SIG-M5 (cell line): ENCODE measurements around the gene CDC45.

Source experiments
- DNase-seq: peaks from one replicate; lab custom pipeline; 2025; lab: John Stamatoyannopoulos, UW

Gene CDC45

DNA sequence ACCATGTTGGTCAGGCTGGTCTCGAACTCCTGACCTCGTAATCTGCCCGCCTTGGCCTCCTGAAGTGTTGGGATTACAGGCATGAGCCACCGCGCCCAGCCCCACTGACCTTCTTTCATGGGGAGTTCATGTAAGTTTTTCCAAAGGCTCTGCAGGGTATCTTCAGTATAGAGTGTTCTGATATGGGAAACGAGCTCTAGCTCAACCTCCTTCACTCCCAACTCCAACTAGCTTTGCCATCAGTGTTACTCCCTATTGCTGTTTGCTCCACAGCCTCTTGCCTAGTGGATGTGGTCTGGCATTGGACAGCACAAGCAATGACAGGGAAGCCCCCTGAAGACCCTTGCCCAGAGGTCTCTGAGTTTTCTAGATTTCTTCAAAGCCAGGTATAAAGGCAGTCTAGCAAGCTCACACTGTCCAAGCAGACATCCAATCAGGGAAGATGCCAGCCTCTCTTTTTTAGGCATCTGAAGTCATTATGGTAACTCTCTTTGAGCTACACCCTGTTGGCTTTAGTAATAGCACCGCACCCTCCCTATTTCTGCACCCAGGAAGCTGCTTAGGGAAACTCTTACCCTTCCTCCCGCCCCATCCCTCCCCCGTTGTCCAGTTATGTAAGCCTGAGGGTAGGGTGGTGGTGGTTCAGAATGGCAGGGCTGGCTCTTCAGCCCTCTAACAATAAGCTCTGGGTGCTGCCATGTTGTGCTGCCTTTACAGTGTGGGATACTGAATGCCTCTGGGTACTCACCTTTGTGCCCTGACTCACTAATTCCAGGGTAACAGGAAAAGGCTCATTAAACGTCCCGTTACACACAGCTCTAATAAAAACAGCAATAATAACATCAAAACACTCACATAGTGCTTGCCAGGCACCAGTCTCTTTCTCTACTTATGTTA, 85.9 kb downstream of the CDC45 start:
- no peak for DNase-seq

DNA sequence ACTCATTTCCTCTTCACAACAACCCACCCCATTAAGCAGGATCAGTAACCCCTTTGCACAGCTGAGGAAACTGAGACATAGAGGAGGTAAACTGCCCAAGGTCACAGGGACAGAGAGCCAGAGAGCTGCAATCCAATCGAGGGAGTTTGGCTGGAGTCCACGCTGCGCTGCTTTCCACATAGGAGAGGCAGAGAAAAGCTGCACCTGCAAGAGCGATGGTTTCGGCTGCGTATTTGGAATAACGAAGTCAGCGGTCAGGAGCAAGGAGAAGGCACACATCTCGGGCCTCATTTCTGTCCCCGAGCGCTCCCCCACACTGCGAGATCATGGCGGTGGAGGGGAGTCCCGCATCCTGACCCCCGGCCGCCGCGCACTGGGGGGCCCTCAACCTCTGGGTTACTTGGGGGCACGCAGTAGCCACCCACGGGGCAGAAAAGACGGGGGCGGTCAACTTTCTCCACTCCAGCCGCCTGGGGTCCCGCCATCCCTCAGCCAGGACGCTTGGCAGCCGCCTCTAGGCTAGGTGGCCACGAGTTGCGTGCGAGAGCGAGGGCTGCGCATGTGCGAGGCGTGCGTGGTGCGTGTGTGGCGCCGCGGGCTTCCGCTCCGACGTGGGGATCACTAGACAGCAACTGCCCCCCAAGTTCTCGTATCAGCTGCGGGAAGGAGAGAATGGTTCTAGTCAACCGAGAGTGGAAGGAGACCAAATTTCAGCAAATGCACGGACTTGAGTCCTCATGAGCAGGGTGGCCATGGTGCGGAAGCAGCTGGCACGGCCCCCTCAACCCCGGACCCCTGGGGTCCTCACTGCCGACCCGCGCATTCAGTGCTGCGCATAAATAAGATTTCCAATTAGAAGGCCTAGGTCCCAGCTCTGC, 86.8 kb downstream of the CDC45 start:
- no peak for DNase-seq

DNA sequence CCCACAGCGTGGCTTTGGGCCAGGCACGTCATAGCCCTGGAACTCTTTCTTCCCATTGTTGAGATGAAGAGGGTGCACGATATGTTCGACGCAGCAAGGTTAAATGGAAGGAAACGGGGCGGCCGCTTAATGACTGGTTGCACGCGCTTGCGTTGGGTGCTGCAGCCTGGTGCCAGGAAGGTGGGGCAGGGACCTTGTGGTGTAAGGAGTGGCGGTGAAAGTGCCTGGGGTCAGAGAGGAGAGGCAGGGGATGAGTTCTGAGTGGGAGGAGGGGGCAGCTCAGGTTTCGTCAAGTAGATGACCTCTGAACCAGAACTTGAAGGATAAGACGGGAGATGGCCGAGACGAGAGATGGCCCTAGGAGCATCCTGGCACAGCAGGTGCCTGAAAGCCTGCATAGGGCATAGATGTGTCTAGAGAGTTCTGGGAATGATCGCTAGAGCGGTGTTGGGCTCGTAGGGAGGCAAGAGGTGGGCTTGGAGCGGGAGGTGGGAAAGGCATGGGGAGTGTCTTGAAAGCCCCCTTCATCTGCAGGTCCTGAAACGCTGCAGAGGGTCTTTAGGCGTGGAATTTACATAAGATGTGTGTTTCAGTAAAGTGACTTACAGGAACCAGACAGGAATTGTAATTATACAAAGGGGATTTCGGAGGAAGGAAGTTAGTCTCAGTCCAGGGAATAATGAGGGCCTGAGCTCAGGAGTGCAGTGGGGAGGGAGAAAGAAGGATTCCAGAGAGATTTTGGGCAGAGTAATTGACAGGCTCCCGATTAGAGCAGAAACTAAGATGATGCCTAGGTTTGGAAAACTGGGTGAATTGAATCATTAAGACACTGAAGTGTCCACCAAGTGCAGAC, 87.7 kb downstream of the CDC45 start:
- DNase-seq = no peak

DNA sequence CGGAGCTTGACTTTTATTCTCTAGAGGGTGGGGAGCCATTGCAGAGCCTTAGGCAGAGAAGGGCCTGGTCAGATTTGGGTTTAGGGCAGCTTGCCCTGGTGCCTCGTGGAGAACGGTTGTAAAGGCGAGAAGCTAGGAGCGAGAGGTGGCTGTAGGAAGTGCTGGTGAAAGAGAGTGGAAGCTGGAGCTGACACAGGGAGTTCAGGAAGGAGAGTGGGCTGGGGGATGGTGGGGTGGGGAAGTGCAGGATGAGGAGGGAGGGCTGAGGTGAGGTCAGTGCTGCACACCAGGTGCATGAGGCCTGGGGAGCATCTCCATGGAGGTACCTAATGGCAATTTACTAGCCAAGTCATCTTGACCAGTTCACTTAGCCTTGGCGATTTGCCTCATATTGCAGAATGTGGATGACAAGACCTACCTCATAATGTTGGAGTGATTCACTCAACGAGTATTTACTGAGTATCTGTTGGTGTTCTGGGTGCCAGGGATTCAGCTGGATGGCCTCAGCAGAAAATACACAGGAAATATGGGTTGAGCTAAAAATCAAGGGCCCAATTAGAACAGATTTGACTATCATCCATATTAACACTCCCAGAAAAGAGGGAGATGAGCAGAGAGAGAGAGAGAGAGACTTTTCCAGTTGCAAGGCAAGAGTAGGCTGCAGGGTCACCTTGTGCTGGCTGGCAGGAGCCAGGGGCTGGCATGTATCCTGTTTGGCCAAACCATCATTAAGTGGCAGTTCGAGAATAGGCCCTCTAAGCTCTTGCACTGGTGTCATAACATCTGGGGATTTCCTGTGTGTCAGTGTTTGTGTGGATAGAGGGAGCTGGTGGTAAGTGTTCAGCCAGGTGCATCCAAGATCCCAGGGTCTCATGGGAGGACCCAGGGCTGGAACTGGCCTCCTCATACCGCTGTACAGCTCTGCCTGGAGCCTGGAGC, 88.9 kb downstream of the CDC45 start:
- DNase-seq = no peak

DNA sequence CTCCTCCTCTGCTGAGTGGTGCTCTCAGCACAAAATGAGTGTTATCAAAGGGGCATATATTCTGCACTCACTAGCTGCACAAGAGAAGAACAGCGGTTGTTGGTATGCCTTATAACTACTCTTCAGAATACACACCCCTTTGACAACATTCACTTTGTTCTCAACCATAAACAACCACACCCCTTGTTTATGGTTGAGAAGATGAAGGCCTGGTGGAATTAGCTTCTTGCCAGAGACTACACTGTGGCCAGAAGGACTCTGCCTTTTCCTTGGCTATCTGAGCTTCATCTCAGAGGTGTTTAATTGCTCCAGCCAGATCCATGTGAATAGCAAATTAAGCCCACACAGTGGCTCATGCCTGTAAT, 89.5 kb downstream of the CDC45 start:
- DNase-seq = no peak

DNA sequence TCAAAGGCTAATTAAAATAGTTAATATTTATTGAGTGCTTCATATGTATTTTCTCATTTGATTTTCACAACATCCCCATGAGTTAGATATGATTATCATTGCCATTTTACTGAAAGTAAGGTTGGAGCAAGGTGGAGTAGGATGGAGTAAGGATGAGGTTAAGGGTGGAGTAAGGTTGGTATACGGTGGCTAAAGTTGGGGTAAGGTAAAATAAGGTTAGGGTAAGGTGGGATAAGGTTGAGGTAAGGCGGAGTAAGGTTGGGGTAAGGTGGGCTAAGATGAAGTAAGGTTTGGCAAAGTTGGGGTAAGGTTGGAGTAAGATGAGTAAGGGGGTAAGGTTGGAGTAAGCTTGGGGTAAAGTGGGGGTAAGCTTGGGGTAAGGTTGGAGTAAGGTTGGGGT, 90.3 kb downstream of the CDC45 start:
- no peak for DNase-seq
